ENCODE data around the gene USP24.

The USP24 gene

GRCh38 chr1:55056632-55056992 is 158.6 kb downstream of the USP24 start:
- no peak for TF ChIP-seq ZFX (IDR thresholded peaks at IDR 0.05)
- no peak for TF ChIP-seq CTCF (conservative IDR thresholded peaks at IDR 0.05)
- no peak overlapping the region for H3K27ac ChIP-seq

GRCh38 chr1:55055951-55056631 is 159.1 kb downstream of the USP24 start:
- H3K27ac ChIP-seq = no peak overlapping the region
- TF ChIP-seq CTCF (conservative IDR thresholded peaks at IDR 0.05) (no peak), ZFX (IDR thresholded peaks at IDR 0.05) (no peak)

GRCh38 chr1:55055084-55055882 is 159.9 kb downstream of the USP24 start:
- TF ChIP-seq CTCF (conservative IDR thresholded peaks at IDR 0.05) = no peak
- no peak for TF ChIP-seq ZFX (IDR thresholded peaks at IDR 0.05)
- no peak overlapping the region for H3K27ac ChIP-seq

GRCh38 chr1:55054396-55054795 is 160.8 kb downstream of the USP24 start:
- H3K27ac ChIP-seq = no peak overlapping the region
- TF ChIP-seq ZFX (IDR thresholded peaks at IDR 0.05) (no peak), CTCF (conservative IDR thresholded peaks at IDR 0.05) (no peak)

- H3K27ac ChIP-seq = no peak overlapping the region
- TF ChIP-seq CTCF (conservative IDR thresholded peaks at IDR 0.05) = no peak
- no peak for TF ChIP-seq ZFX (IDR thresholded peaks at IDR 0.05)
Measured at GRCh38 chr1:55053265-55053954, 161.8 kb downstream of the USP24 start.

- no peak overlapping the region for H3K27ac ChIP-seq
- TF ChIP-seq ZFX (IDR thresholded peaks at IDR 0.05) = no peak
- TF ChIP-seq CTCF (conservative IDR thresholded peaks at IDR 0.05) = no peak
Measured at GRCh38 chr1:55052221-55053142, 162.7 kb downstream of the USP24 start.

Data from C4-2B (cell line).